Measurements from ENCODE around the gene HEATR5B. TPM values are rescaled to one million over a fixed set of nuclear protein-coding genes. Genes with fewer than 3 reads are reported as not detected.

HEATR5B gene
- polyA plus RNA-seq = 14.1 and 14.4 TPM in 2 replicates

DNA sequence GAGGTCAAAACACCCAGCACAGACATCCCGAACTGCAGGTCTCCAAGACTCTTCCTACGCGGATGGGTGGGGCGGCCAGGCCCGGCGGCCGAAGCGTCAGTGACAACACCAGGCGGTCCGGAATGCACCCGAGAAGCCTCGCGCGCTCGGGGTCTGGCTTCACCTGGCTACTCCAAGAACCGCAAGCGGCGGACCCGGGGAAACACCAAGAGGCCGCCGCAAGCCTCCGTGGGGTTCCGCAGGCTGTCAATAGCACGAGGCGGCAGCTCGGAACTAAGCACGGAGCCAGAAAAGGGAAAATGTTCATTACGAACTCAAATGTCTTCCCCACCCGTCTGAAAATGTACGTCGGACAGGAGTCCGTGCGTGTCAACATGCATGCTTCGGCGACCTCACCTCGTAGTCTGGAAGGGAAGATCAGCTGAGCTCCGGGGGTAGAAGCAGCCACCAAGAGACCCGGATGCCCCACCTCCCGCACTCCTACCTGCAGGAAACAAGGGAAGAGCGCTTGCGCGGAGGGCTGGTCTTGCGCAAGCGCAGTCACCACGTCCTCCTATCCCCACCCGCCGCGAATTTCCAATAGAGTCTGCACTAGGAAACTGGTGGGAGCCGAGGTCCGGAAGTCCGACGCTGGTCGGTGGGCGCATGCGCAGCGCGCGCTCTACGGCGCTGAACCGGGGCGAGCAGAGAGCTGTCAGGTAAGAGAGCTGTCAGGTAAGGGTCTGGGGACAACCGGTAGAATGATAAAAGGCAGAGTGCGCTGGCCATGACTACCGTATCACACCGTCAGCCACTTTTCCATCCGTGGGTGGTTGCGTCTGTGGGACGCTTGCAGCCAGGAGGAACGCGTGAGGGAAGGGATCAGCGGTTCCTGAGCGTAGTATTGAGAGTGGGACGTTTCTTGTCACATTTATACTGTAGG, at the start of gene HEATR5B, which contains the start of gene GPATCH11:
TSS of gene HEATR5B (minus strand) at position 500 of the 922 bp plus-strand sequence. CDS start 958 bp downstream, outside the sequence.
TSS of gene GPATCH11 (plus strand) at position 646 of the 922 bp plus-strand sequence. CDS start 3,864 bp downstream, outside the sequence.

DNA sequence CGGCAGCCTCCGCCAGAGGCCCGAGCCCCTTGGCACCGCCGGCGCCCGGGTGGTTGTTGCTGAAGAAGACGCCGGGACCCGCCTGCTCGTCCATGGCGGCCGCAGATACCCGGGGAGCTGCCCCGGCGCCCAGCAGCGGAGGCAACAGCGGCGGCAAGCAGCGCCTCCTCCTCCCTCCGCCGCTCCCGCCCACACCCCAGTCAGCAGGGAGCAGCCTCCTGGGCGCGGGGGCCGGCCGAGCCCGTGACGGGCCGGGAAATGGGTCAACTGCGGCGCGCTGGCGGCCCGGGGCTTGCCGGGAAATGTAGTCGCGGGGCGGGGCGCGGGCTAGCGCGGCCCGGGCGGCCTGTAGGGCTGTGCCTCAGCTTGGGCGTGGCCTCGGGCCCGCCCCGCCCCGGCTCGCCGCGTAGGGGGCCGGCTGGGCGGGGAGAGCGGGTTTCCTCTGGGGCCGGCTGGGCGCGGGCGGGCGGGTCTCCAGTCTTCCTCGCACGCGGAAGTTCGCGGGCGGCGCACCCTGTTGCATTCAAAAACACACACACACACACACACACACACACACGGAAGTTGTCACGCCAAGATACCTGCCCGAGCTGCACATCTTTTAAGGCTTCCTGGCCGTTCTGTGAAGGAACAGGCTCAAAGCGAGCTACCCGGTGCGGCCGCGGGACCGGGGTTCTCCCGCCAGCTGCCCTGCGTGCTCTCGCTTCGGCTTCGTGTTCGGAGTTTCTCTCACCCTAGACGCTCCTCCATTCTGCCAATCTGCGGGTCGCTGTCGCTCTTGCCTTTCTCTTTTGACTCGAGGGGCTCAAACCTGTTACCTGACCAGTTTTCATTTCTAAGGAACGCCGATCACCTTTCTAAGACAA, 117.6 kb downstream of the HEATR5B start, which contains the start of gene STRN:
TSS of gene STRN (minus strand) at position 167 of the 866 bp plus-strand sequence. CDS start at position 94, 73 bp downstream.

Other genes with a start within 250 kb of the HEATR5B start
- 5.3 and 7.6 TPM in 2 replicates for gene STRN, start 117.8 kb downstream of the HEATR5B start, polyA plus RNA-seq
- gene GPATCH11, start 146 bp upstream of the HEATR5B start, polyA plus RNA-seq = 17.0 and 24.1 TPM in 2 replicates
- gene EIF2AK2, start 72.6 kb upstream of the HEATR5B start, polyA plus RNA-seq = 18.6 and 24.0 TPM in 2 replicates
- gene SULT6B1, start 104.3 kb upstream of the HEATR5B start, polyA plus RNA-seq = not detected in 2 replicates
- 85.5 and 92.2 TPM in 2 replicates for gene CEBPZOS, start 112.1 kb upstream of the HEATR5B start, polyA plus RNA-seq
- gene CEBPZ, start 147.2 kb upstream of the HEATR5B start, polyA plus RNA-seq = 35.3 and 43.1 TPM in 2 replicates
- 14.7 and 22.3 TPM in 2 replicates for gene NDUFAF7, start 147.3 kb upstream of the HEATR5B start, polyA plus RNA-seq
- 5.2 and 6.2 TPM in 2 replicates for gene PRKD3, start 240.5 kb upstream of the HEATR5B start, polyA plus RNA-seq